ENCODE data around the gene PHLDA1.

PHLDA1 gene

GRCh38 chr12:75982979-75983660, 48.5 kb downstream of the PHLDA1 start:
- TF ChIP-seq ZFX (IDR thresholded peaks at IDR 0.05): no peak

GRCh38 chr12:75982169-75982564, 49.4 kb downstream of the PHLDA1 start:
- TF ChIP-seq ZFX (IDR thresholded peaks at IDR 0.05) (no peak), CTCF (conservative IDR thresholded peaks at IDR 0.05) (no peak)
- no peak overlapping the region for H3K27ac ChIP-seq

More at GRCh38 chr12:75982979-75983660, 48.5 kb downstream of the PHLDA1 start:
- H3K27ac ChIP-seq: no peak overlapping the region

- H3K27ac ChIP-seq: no peak overlapping the region
- TF ChIP-seq ZFX (IDR thresholded peaks at IDR 0.05): no peak
- TF ChIP-seq CTCF (conservative IDR thresholded peaks at IDR 0.05): no peak
Observed at GRCh38 chr12:75981247-75982168, 50.1 kb downstream of the PHLDA1 start.

- no peak overlapping the region for H3K27ac ChIP-seq
- TF ChIP-seq CTCF (conservative IDR thresholded peaks at IDR 0.05) (no peak), ZFX (IDR thresholded peaks at IDR 0.05) (no peak)
Observed at GRCh38 chr12:75979181-75979580, 52.4 kb downstream of the PHLDA1 start.

- no peak overlapping the region for H3K27ac ChIP-seq
- TF ChIP-seq ZFX (IDR thresholded peaks at IDR 0.05) (no peak), CTCF (conservative IDR thresholded peaks at IDR 0.05) (no peak)
Observed at GRCh38 chr12:75978677-75979076, 52.9 kb downstream of the PHLDA1 start.

- no peak overlapping the region for H3K27ac ChIP-seq
- no peak for TF ChIP-seq CTCF (conservative IDR thresholded peaks at IDR 0.05)
- no peak for TF ChIP-seq ZFX (IDR thresholded peaks at IDR 0.05)
Observed at GRCh38 chr12:75977952-75978671, 53.5 kb downstream of the PHLDA1 start.

GRCh38 chr12:75977590-75977951, 54.0 kb downstream of the PHLDA1 start:
- no peak overlapping the region for H3K27ac ChIP-seq
- TF ChIP-seq CTCF (conservative IDR thresholded peaks at IDR 0.05) (no peak), ZFX (IDR thresholded peaks at IDR 0.05) (no peak)
